Prostate gland (tissue), 2 donors: ENCODE measurements around the gene IL22RA1. TPM values are rescaled to one million over a fixed set of nuclear protein-coding genes. Genes with fewer than 3 reads are reported as not detected.

Experiments
- DNase-seq: peaks from one replicate; pipeline ENCODE4 v3.0.0-alpha.2; 2019; ENCODE audit warnings: low spot score
- H3K27ac ChIP-seq, 2 donors: fragments of 200-600 bp; sonication (generic); 2 replicates each; pipeline ENCODE4 v1.5.1; 2017 to 2019
- H3K27me3 ChIP-seq: fragments of 200-600 bp; sonication (generic); replicated peaks from 2 replicates; pipeline ENCODE4 v1.5.1; 2019; ENCODE audit not compliant: insufficient read depth
- H3K36me3 ChIP-seq, 2 donors: fragments of 200-600 bp; sonication (generic); 1 replicate in 1 of 2; 2 replicates in 1 of 2; pipeline versions ENCODE4 v1.5.1 to v1.8.1; 2017 to 2019
- H3K4me1 ChIP-seq: fragments of 200-600 bp; sonication (generic); replicated peaks from 2 replicates; pipeline ENCODE4 v1.5.1; 2019
- H3K4me3 ChIP-seq, 2 donors: fragments of 200-600 bp; sonication (generic); 2 replicates each; pipeline ENCODE4 v1.5.1; 2017 to 2019
- H3K9me3 ChIP-seq: fragments of 200-600 bp; sonication (generic); 2 replicates; pipeline ENCODE4 v1.5.1; 2017
- CTCF ChIP-seq, 4 experiments: fragments of 200-600 bp in 2 of 4; fragments of 450-650 bp in 2 of 4; sonication (generic) in 2 of 4; IDR thresholded peaks; 1 replicate in 3 of 4; 2 replicates in 1 of 4; pipeline ENCODE4 v1.5.1; 2016 to 2019; ENCODE audit warnings: antibody characterized with exemption in 4 of 4, mild to moderate bottlenecking in 2 of 4, moderate library complexity in 2 of 4
- POLR2A ChIP-seq: fragments of 450-650 bp; IDR thresholded peaks from one replicate; pipeline ENCODE4 v1.6.1; 2016; ENCODE audit warnings: antibody characterized with exemption, mild to moderate bottlenecking
- POLR2AphosphoS5 ChIP-seq: sonication (generic); formaldehyde crosslinking; IDR thresholded peaks from one replicate; pipeline ENCODE4 v1.6.1; 2017; ENCODE audit warnings: antibody characterized with exemption
- WGBS: methylation state at CpG from one replicate; pipeline ENCODE4 v1.1.5; 2018; 5-methylcytosine and 5-hydroxymethylcytosine counted together
- intact Hi-C: fragments of 100-400 bp; cut with DNase I; formaldehyde crosslinking; loops from one replicate; pipeline ENCODE4 v1.14.2; 2022
- total RNA-seq, 2 donors: library from RNA; depleted of rRNA; stranded (reverse); fragments of >200 nt; gene quantifications; one replicate each; pipeline ENCODE4 v1.1.0, GENCODE V29; 2016

Gene IL22RA1
- total RNA-seq, 2 donors from 2014 or later: 0.82 to 1.0 TPM

GRCh38 chr1:24124980-24125379, 18.0 kb downstream of the IL22RA1 start:
- WGBS: 77% methylated on average over 2 of the region's 2 CpGs
- Histone ChIP-seq H3K27me3 (no peaks in the 10 kb centered on the region), H3K4me1 (peaks cover 8% of the 10 kb centered on the region), H3K27ac (no peak overlapping the region), H3K4me3 (no peak overlapping the region), H3K36me3 (no peaks in the 10 kb centered on the region), H3K9me3 (no peaks in the 10 kb centered on the region)
- TF ChIP-seq POLR2AphosphoS5 (no peak), POLR2A (no peak), CTCF (IDR thresholded peaks at IDR 0.05) (no peak)
- no peak for DNase-seq
- intact Hi-C loops: no loop called here

- intact Hi-C loops: no loop called here
- H3K27ac ChIP-seq: no peak overlapping the region
- TF ChIP-seq POLR2AphosphoS5 (no peak), CTCF (IDR thresholded peaks at IDR 0.05) (no peak), POLR2A (no peak)
- WGBS: 80% methylated on average over 6 of the region's 6 CpGs
- H3K36me3 ChIP-seq: no peaks in the 10 kb centered on the region
- no peaks in the 10 kb centered on the region for H3K9me3 ChIP-seq
- no peak for DNase-seq
- peaks cover 12% of the 10 kb centered on the region for H3K4me1 ChIP-seq
- no peak overlapping the region for H3K4me3 ChIP-seq
- H3K27me3 ChIP-seq: no peaks in the 10 kb centered on the region
These were observed 19.3 kb downstream of the IL22RA1 start for GRCh38 chr1:24123611-24124010.

GRCh38 chr1:24122776-24123175, 20.2 kb downstream of the IL22RA1 start:
- intact Hi-C loops: no loop called here
- Histone ChIP-seq H3K4me3 (no peak overlapping the region), H3K4me1 (peaks cover 12% of the 10 kb centered on the region), H3K36me3 (no peaks in the 10 kb centered on the region), H3K9me3 (no peaks in the 10 kb centered on the region), H3K27ac (no peak overlapping the region), H3K27me3 (no peaks in the 10 kb centered on the region)
- WGBS: 89% methylated on average over 7 of the region's 7 CpGs
- DNase-seq: no peak
- TF ChIP-seq POLR2AphosphoS5 (no peak), POLR2A (no peak), CTCF (IDR thresholded peaks at IDR 0.05) (no peak)

- no peak overlapping the region for H3K27ac ChIP-seq
- WGBS: 88% methylated on average over 14 of the region's 14 CpGs
- intact Hi-C loops: no loop called here
- no peak for DNase-seq
- H3K4me1 ChIP-seq: peaks cover 12% of the 10 kb centered on the region
- H3K36me3 ChIP-seq: no peaks in the 10 kb centered on the region
- H3K9me3 ChIP-seq: no peaks in the 10 kb centered on the region
- no peak overlapping the region for H3K4me3 ChIP-seq
- H3K27me3 ChIP-seq: no peaks in the 10 kb centered on the region
- no peak for TF ChIP-seq CTCF (IDR thresholded peaks at IDR 0.05)
- no peak for TF ChIP-seq POLR2A
- TF ChIP-seq POLR2AphosphoS5: no peak
These were observed 21.5 kb downstream of the IL22RA1 start for GRCh38 chr1:24121406-24121805.

GRCh38 chr1:24120965-24121364, 22.0 kb downstream of the IL22RA1 start:
- no peaks in the 10 kb centered on the region for H3K9me3 ChIP-seq
- no peak overlapping the region for H3K27ac ChIP-seq
- intact Hi-C loops: no loop called here
- no peak for TF ChIP-seq POLR2A
- no peak for TF ChIP-seq CTCF (IDR thresholded peaks at IDR 0.05)
- no peak for TF ChIP-seq POLR2AphosphoS5
- WGBS: 79% methylated on average over 3 of the region's 3 CpGs
- no peaks in the 10 kb centered on the region for H3K36me3 ChIP-seq
- peaks cover 12% of the 10 kb centered on the region for H3K4me1 ChIP-seq
- DNase-seq: no peak
- H3K27me3 ChIP-seq: no peaks in the 10 kb centered on the region
- H3K4me3 ChIP-seq: no peak overlapping the region
